ENCODE measurements around the gene ATP10A. TPM values are rescaled to one million over a fixed set of nuclear protein-coding genes. Genes with fewer than 3 reads are reported as not detected.

ATP10A gene
- polyA plus RNA-seq, 1 donor from 2014 or later = not detected

DNA sequence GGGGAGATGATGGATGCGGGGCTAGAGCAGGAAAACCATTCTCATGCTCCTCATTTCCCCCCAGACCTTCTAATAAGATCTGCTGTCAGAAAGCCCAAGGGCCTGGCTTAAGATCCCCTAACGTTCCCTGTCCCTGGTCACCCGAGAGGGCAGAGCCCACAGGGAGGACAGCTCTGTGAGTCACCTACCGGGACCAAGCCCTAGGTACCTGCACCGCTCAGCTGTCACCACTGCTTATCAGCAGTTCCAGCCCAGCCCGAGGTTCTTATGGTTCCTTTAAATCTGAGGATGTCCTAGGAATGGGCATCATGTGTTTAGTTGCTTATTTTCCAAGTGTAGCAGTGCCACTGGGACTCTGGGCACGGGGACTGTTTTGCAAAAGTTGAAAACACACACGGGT, 53.0 kb downstream of the ATP10A start:
- TF ChIP-seq TAF1 (IDR thresholded peaks at IDR 0.05; ENCODE audit: low read depth) (no peak), EZH2 (IDR thresholded peaks at IDR 0.05; ENCODE audit: borderline replicate concordance, insufficient read depth, low read length, poor library complexity, severe bottlenecking) (no peak), SMC3 (conservative IDR thresholded peaks at IDR 0.05; ENCODE audit: poor library complexity) (no peak)
- TF ChIP-seq, protein P1, sequence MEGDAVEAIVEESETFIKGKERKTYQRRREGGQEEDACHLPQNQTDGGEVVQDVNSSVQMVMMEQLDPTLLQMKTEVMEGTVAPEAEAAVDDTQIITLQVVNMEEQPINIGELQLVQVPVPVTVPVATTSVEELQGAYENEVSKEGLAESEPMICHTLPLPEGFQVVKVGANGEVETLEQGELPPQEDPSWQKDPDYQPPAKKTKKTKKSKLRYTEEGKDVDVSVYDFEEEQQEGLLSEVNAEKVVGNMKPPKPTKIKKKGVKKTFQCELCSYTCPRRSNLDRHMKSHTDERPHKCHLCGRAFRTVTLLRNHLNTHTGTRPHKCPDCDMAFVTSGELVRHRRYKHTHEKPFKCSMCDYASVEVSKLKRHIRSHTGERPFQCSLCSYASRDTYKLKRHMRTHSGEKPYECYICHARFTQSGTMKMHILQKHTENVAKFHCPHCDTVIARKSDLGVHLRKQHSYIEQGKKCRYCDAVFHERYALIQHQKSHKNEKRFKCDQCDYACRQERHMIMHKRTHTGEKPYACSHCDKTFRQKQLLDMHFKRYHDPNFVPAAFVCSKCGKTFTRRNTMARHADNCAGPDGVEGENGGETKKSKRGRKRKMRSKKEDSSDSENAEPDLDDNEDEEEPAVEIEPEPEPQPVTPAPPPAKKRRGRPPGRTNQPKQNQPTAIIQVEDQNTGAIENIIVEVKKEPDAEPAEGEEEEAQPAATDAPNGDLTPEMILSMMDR (IDR thresholded peaks at IDR 0.05; ENCODE audit: poor library complexity, severe bottlenecking) = no peak
- Histone ChIP-seq H3F3A (ENCODE audit: insufficient read depth, low read length, poor library complexity, severe bottlenecking) (no peaks in the 10 kb centered on the region), H3K36me3 (ENCODE audit: insufficient read depth, low read length) (no peaks in the 10 kb centered on the region), H3K9ac (ENCODE audit: low read length) (no peak overlapping the region), H3K9me3 (ENCODE audit: low read length) (no peaks in the 10 kb centered on the region), H3K9me2 (ENCODE audit: insufficient read depth, low read length) (no peaks in the 10 kb centered on the region), H4K20me1 (ENCODE audit: insufficient read depth) (no peaks in the 10 kb centered on the region), H3K27me3 (ENCODE audit: insufficient read depth, low read depth, low read length) (no peaks in the 10 kb centered on the region), H3K4me3 (ENCODE audit: low read length) (no peak overlapping the region), H3K27ac (ENCODE audit: low read length) (no peak overlapping the region), H2AFZ (ENCODE audit: low read depth, low read length) (no peak overlapping the region), H3K79me2 (replicated peaks; ENCODE audit: insufficient read depth, low read length) (no peaks in the 10 kb centered on the region), H3K4me2 (ENCODE audit: low read length) (no peak overlapping the region)

GRCh38 chr15:25807063-25807462, 56.1 kb downstream of the ATP10A start:
- H3K9ac ChIP-seq (ENCODE audit: low read length) = no peak overlapping the region

DNA sequence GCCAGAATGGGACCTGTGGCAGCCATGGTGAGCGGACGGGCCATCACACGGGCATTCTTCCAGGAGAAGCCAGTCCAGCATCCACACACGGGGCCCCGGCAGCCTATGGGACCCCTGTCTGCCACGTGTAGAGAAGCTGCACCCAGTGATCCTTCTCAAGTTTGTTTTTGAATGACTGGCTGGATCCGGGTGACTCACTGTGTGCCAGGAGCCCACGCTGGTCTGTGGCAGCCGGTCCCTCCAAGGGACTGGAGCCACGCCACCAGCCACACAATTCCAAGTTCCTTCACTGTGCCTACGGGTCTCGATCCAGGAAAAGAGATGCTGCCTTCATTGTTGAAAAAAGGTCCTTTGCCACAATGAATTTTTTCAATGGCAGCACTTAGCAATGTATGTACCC, 58.1 kb downstream of the ATP10A start:
- no peak for TF ChIP-seq POLR2AphosphoS5 (IDR thresholded peaks at IDR 0.05)
- no peak for TF ChIP-seq EP300 (conservative IDR thresholded peaks at IDR 0.05; ENCODE audit: poor library complexity, severe bottlenecking)
- no peak for TF ChIP-seq EZH2 (IDR thresholded peaks at IDR 0.05; ENCODE audit: borderline replicate concordance, insufficient read depth, low read length, poor library complexity, severe bottlenecking)
- TF ChIP-seq, protein P1 (IDR thresholded peaks at IDR 0.05; ENCODE audit: poor library complexity, severe bottlenecking) = no peak
- TF ChIP-seq, protein P2, sequence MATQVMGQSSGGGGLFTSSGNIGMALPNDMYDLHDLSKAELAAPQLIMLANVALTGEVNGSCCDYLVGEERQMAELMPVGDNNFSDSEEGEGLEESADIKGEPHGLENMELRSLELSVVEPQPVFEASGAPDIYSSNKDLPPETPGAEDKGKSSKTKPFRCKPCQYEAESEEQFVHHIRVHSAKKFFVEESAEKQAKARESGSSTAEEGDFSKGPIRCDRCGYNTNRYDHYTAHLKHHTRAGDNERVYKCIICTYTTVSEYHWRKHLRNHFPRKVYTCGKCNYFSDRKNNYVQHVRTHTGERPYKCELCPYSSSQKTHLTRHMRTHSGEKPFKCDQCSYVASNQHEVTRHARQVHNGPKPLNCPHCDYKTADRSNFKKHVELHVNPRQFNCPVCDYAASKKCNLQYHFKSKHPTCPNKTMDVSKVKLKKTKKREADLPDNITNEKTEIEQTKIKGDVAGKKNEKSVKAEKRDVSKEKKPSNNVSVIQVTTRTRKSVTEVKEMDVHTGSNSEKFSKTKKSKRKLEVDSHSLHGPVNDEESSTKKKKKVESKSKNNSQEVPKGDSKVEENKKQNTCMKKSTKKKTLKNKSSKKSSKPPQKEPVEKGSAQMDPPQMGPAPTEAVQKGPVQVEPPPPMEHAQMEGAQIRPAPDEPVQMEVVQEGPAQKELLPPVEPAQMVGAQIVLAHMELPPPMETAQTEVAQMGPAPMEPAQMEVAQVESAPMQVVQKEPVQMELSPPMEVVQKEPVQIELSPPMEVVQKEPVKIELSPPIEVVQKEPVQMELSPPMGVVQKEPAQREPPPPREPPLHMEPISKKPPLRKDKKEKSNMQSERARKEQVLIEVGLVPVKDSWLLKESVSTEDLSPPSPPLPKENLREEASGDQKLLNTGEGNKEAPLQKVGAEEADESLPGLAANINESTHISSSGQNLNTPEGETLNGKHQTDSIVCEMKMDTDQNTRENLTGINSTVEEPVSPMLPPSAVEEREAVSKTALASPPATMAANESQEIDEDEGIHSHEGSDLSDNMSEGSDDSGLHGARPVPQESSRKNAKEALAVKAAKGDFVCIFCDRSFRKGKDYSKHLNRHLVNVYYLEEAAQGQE (IDR thresholded peaks at IDR 0.05; ENCODE audit: borderline replicate concordance) = no peak
- TF ChIP-seq MXI1 (conservative IDR thresholded peaks at IDR 0.05; ENCODE audit: poor library complexity, severe bottlenecking) = no peak
- TF ChIP-seq SMC3 (conservative IDR thresholded peaks at IDR 0.05; ENCODE audit: poor library complexity) = no peak
- TF ChIP-seq TAF1 (IDR thresholded peaks at IDR 0.05; ENCODE audit: low read depth) = no peak
- no peak for TF ChIP-seq RAD21 (conservative IDR thresholded peaks at IDR 0.05)
- H3K79me2 ChIP-seq (replicated peaks; ENCODE audit: insufficient read depth, low read length) = no peaks in the 10 kb centered on the region
- no peak overlapping the region for H3K27ac ChIP-seq (ENCODE audit: low read length)

More at GRCh38 chr15:25807063-25807462, 56.1 kb downstream of the ATP10A start:
- H3F3A ChIP-seq (ENCODE audit: insufficient read depth, low read length, poor library complexity, severe bottlenecking) = no peaks in the 10 kb centered on the region
- H4K20me1 ChIP-seq (ENCODE audit: insufficient read depth) = no peaks in the 10 kb centered on the region
- no peaks in the 10 kb centered on the region for H3K9me3 ChIP-seq (ENCODE audit: low read length)
- no peaks in the 10 kb centered on the region for H3K27me3 ChIP-seq (ENCODE audit: insufficient read depth, low read depth, low read length)
- H3K4me2 ChIP-seq (ENCODE audit: low read length) = no peak overlapping the region
- no peaks in the 10 kb centered on the region for H3K9me2 ChIP-seq (ENCODE audit: insufficient read depth, low read length)
- H3K79me2 ChIP-seq (replicated peaks; ENCODE audit: insufficient read depth, low read length) = no peaks in the 10 kb centered on the region
- H3K36me3 ChIP-seq (ENCODE audit: insufficient read depth, low read length) = no peaks in the 10 kb centered on the region
- TF ChIP-seq EP300 (conservative IDR thresholded peaks at IDR 0.05; ENCODE audit: poor library complexity, severe bottlenecking) = no peak
- no peak for TF ChIP-seq TAF1 (IDR thresholded peaks at IDR 0.05; ENCODE audit: low read depth)
- TF ChIP-seq POLR2AphosphoS5 (IDR thresholded peaks at IDR 0.05) = no peak
- no peak overlapping the region for H3K4me3 ChIP-seq (ENCODE audit: low read length)
- H3K27ac ChIP-seq (ENCODE audit: low read length) = no peak overlapping the region
- no peak overlapping the region for H2AFZ ChIP-seq (ENCODE audit: low read depth, low read length)

More for the DNA sequence above, 58.1 kb downstream of the ATP10A start:
- Histone ChIP-seq H3K9me3 (ENCODE audit: low read length) (no peaks in the 10 kb centered on the region), H3K4me2 (ENCODE audit: low read length) (no peak overlapping the region), H3K9ac (ENCODE audit: low read length) (no peak overlapping the region), H3K9me2 (ENCODE audit: insufficient read depth, low read length) (no peaks in the 10 kb centered on the region), H3K4me3 (ENCODE audit: low read length) (no peak overlapping the region), H4K20me1 (ENCODE audit: insufficient read depth) (no peaks in the 10 kb centered on the region), H2AFZ (ENCODE audit: low read depth, low read length) (no peak overlapping the region), H3K36me3 (ENCODE audit: insufficient read depth, low read length) (no peaks in the 10 kb centered on the region), H3F3A (ENCODE audit: insufficient read depth, low read length, poor library complexity, severe bottlenecking) (no peaks in the 10 kb centered on the region), H3K27me3 (ENCODE audit: insufficient read depth, low read depth, low read length) (no peaks in the 10 kb centered on the region)

All from neural cell (in vitro differentiated cells).